T follicular helper cell (primary cell): ENCODE data around the gene ARL2BP.
"Not testable (repeated sequence)": the region's sequence is repeated elsewhere in the genome, so short reads cannot be mapped to it uniquely, and the experiment has no call there.

Experiments
- DNase-seq: peaks from one replicate; pipeline ENCODE4 v3.0.0-alpha.2; 2020; ENCODE audit warnings: low read depth

The ARL2BP gene

DNA sequence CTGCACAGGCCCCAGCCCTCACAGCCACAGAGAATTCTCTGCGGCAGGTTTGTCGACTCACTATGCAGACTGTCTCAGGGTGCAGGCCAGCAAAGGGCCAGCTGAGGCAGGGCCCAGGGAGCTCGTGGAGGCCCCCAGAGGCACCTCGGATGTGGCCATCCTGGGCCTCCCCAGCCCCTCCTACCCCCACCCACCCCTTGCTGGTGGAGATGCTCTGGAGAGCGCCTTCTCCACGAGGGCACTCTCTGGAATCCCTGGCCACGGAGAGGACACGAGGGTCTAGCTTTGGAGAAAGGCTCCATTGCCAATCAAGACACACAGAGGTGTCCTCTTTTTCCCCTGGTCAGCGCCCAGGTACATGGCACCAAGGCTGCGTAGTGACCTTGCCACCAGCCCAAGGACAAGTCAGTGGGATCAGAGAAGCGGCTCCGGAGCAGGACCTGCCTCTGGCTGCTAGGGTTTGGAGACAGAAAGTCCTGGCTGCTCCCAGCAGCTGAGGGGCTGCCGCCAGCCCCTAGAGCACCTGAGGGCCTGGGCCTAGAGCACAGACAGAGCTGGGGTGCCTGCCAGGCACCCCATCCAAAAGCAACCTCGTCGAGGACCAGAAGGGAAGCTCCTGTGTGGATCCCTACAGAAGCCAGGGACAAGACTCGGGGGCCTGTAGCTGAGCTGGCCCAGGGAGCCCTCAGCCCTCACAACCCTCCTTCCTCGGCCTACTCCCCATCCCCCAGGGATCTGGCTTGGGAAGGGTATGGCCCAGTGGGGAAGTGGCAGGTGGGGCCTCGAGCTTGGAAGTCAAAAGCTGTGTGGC lies 18.7 kb downstream of the ARL2BP start:
- no peak for DNase-seq

- DNase-seq = no peak
Measured at GRCh38 chr16:57264381-57264780, 19.3 kb downstream of the ARL2BP start.

DNA sequence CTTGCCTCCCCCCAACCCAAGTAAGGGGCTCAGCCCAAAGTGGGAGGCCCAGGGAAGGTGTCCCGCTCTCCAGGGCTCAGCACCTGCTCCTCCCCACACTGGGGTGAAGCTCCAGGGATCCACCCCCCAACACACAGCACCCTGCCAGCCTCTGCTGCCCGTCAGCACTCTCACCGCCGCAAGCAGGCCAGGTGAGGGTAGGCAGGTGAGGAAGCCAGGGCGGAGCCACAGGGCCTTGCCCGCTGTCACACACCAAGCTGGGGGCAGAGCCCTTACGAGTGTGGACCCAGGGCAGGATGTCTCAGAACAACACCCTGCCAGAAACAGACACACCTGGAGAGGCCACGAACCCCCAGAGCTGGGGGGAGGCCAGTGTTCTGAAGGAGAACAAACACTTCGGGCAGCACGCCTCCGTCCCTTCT lies 19.9 kb downstream of the ARL2BP start:
- no peak for DNase-seq

DNA sequence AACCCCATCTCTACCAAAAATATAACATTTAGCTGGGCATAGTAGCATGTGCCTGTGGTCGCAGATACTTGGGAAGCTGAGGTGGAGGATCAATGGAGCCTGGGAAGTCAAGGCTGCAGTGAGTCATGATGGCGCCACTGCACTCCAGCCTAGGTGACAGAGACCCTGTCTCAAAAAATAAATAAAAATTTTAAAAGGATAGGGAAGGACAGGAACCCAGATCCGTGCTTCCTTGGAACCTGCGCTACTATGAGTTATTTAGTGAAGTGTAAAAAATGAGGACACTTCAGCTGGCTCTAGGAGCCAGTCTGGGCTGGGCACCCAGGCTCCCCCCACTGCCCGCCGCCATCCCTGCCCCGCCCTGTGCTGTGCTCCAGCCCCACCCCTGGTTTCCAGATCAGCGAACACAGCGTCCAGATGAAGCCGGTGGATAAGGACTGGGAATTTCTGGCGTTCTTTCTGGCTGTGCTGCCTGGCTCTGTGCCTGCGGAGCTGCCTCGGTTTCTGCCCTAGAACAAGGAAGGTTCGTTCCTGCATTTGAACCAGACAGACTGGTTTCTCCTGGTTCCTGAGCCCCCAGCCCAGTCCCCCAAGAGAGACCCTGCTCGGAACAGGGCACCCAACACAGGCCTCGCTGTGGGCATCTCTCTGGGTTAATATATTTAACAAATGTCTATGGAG lies 20.9 kb downstream of the ARL2BP start:
- no peak for DNase-seq

DNA sequence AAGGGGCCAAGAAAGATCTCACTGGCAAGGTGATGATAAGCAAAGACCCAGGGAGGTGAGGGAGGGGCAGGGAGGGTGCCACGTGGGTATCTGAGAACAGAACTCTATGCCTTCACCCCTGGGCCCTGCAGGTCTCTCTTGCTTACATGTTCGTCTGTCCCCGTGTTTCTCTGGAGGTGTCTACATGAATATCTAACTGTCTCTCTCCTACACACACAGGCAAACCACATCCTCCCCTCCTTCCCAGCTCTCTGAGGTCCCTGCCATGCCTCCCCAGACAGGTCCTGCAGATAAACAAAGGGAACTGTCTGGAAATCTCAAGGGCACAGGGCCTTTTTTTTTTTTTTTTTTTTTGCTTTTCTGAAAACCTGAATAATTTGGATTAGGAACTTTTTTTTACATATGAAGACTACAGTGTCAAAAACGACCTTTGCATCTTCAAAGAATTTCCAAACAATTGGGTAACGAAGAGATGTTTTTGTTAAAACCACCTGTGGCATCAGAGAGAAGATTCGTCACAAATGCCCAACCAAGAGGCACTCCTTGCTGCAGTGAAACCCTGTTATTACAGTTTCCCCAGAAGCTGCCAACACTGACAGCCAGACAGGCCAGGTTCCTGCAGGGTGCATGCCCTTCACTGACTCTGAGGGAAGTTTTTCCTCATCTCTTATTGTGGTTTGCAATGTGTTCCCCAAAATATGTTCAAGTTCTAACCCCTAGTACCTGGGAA lies 21.6 kb downstream of the ARL2BP start:
- DNase-seq = peak; percentile 21

GRCh38 chr16:57267343-57267742 lies 22.3 kb downstream of the ARL2BP start:
- not testable (repeated sequence) for DNase-seq

DNA sequence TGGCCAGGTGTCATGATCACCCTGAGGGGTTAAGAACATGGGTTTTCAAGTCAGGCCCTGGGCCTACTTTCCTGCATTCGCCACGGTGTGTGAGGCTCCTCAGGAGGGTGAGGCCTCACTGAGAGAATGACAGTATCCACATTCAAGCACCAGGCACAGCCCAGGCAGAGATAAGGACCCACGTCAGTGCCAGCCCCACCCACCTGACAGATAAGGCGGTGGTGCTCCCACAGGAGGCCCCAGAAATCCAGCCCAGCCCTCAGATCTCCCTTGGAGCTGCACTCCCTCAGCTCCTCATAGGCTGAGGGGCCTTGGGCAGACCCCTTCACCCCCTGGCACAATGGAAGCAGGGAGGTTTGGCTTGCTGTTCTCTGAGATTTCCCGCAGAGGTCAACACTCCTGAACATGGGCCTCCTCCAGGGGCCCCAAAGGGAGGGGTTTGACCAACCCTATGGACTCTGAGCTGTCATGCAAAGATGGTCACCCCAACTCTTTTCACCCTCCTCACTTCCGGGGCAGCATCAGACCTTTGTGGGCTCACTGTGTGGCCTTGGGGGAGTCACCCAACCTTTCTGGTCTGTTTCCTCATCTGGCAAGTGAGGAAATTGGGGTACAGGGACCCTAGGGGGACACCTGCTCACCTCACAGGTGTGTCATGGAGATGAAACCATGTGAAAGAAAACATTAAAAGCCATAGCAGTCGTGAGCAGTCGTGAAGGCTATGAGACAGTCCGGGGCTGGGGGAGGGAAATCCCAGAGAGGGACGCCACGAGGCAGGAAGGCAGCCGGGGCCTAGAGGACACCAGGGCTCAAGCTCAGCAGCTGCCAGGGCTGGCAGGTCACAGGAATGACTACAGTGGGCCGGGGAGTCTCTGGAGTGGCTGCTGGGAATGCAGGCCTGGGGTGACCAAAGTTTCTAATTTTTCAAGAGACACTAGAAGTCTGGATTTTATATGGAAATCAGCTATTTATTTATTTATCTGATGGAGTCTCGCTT lies 24.0 kb downstream of the ARL2BP start:
- DNase-seq = no peak

DNA sequence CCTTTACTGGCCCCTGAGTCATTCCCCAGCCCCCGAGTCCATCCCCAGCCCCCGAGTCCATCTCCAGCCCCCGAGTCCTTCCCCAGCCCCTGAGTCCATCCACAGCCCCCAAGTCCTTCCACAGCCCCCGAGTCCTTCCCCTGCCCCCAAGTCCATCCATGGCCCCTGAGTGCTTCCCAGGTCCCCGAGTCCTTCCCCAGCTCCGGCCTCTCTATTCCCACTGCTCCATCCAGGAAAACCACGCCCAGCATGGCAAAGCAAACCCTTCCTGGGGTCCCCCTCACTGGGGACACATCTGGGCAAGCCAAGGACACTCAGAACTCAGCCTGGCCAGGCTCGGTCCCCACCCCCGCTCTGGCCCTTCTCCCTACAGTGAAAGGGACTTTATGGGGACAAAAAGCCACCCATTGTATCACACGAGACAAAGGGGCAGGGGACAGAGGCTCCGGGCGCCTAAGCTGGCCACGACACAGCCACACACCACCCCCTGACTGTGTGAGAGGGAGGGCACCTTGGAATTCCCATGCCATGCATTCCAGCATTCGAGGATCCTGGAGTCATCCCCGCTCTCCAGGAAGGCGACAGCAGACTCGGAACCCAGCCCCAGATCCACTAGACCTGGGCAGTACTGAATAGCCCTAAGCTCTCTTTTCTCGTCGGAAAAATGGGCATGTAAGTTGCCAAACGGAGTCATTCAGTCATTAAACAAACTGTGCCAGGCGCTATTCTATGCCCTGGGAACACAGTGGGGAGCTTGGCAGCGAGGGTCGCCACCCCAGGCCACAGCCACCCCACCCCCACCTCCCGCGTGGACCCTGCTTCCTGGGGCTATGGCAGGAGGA lies 25.4 kb downstream of the ARL2BP start:
- no peak for DNase-seq

DNA sequence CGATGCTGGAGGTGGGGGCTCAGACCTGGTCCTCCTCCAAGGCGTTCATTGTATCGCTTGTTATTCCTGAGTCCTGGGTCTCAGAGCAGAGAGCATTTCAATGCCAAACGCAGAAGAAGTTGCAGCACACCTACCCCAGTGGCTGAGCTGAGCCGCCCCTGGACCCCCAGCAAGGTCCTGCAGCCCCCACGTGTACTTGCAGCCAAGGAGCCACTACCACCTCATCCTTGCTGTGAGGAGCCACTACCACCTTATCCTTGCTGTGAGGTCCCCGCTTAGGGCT lies 25.9 kb downstream of the ARL2BP start:
- no peak for DNase-seq

DNA sequence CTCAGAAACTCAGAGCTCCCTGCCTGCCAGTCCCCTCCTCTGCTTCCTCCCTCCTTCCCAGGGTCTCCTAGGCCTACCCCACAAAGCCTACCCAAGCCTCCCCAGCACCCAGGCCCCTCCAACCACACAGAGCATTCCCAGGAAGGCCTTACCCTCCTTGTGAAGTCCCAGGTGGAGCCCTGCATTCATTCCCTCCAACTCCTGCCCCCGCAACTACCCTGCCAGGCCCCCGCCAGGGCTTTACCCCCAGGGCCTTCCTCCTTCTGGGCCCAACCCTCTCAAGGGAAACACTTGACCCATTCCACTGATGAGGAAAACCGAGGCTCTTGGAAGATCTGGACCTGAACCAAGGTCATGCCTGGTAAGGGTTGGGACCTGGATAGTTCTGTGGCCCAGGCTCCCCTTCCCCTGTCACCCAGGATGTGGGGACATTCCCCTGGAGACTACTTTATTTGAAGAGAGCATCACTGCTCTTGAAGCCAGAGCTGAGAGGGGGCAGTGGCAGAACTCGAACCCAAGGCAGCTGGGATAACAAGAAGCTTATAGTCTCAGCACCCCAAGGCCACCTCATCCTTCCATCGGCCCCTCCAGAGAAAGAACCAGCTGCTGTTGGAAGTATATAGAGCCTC lies 26.9 kb downstream of the ARL2BP start:
- DNase-seq = no peak

- no peak for DNase-seq
Measured at GRCh38 chr16:57273359-57273758, 28.3 kb downstream of the ARL2BP start.

DNA sequence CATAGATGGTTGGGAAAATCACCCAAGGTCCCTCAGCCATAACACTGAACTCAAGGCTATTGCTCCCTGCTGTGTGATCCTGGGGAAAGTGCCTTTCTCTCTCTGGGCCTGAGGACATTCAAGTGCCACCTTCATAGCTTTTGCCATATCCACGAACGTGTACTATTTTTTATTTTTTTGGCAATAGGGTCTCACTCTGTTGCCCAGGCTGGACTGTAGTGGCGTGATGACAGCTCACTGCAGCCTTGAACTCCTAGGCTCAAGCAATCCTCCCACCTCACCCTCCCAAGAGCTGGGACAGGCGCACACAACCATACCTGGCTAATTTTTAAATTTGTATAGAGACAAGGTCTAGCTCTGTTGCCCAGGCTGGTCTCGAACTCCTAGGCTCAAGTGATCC lies 28.8 kb downstream of the ARL2BP start:
- no peak for DNase-seq

DNA sequence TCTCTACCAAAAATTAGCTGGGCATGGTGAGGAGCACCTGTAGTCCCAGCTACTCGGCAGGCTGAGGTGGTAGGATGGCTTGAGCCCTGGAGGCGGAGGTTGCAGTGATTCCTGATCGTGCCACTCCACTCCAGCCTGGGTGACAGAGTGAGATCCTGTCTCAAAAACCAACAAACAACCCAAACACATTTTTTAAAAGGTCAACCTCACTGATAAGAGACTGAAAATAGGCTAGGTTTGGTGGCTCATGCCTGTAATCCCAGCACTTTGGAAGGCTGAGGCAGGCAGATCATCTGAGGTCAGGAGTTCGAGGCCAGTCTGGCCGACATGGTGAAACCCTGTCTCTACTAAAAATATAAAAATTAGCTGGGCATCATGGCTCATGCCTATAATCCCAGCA lies 30.9 kb downstream of the ARL2BP start:
- DNase-seq = not testable (repeated sequence)

DNA sequence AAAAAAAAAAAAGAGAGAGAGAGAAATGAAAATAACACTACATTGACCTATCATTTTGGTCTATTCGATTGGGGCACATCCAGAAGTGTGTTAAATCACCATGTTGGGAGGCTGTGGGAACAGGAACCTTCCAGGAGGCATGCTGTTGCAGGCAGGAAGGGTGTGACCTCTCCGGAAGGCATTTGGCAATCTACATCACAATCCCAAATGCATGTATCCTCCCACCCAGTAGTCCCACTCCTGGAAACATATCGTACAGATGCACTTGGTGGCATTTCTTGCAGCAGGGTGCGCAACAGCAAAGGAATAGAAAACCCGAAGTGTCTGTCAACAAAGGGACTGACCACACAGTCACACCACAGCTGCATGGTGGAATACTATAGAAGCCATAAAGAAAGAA lies 31.5 kb downstream of the ARL2BP start:
- no peak for DNase-seq

DNA sequence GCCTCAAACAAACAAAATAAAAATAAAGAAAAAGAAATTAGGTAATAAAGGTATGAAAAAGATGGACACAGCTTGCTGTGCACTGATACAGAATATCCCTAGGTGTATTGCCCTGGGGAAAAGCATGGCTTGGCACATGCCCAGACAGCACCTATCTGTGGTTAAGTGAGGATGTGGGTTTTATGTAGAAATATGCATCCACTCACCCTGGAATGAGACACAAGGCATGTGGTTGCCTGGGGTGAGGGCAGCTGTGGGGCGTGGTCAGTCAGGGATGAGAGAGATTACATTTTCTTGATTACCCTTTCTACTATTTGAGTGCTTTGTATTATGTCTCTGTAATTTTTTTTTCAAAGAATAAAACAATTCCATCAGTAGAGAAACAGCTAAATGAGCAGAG lies 32.5 kb downstream of the ARL2BP start:
- DNase-seq = peak; percentile 35

GRCh38 chr16:57278494-57278893 lies 33.4 kb downstream of the ARL2BP start:
- no peak for DNase-seq

DNA sequence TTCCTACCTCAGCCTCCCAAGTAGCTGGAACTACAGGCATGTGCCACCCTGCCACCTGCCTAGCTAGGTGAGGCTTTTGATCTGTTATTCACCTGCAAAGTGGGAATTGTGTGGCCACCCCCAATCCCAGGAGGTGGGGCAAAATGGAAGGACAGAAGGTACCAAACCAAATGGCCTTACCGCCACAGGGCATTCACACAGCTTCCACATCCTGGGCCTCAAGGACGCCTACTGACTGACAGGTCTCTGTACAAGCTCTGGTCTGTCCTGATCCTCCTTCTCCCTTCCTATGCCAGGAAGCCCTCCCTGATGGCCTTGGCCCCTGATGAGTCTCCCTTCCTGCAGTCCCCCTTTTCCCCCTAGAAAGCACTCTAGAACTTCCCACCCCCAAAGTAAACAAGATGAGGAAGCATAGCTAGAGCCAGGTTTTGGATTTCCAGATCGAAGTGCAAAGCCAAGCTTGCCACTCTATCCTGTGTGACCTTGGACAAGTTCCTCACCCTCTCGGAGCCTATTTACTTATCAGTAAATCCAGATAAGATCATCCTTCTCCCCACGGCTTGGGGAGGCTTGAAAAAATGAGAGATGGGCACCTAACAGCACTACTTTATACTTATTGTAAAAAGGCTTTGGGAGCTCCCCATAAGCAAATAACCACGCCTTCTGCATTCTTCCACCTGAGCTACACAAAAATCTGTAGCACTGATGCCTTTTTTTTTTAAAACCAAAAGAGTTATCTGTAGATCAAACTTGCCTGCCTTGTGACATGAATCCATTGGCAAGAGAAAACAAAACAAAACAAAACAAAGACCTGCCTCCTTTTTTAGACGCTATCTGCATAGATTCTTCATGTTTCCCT lies 35.0 kb downstream of the ARL2BP start:
- DNase-seq = no peak

DNA sequence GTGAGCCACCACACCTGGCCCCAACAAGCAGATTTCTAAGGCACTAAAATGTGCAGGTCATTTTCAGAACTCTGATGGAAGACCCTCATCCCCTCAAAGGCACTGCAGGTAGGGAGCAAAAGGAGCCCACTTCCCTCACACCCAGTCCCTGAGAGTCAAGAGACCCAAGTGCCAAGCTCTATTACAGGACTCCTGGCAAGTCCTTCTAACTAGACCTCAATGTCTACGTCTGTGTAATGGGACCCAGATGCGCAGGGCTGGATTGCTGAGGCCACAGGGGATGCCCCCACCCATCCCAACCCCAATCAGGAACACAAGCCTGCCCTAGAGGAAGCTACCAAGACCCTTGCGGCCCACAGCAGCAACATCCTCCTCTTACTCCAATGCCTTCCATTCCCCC lies 36.7 kb downstream of the ARL2BP start:
- DNase-seq = no peak

GRCh38 chr16:57282510-57283213 lies 37.6 kb downstream of the ARL2BP start:
- DNase-seq = no peak
